CD14-positive monocyte (primary cell): ENCODE data around the gene SLC38A3. TPM values are rescaled to one million over a fixed set of nuclear protein-coding genes. Genes with fewer than 3 reads are reported as not detected.
"Not testable (repeated sequence)": the region's sequence is repeated elsewhere in the genome, so short reads cannot be mapped to it uniquely, and the experiment has no call there.

Source experiments
- DNase-seq, 3 donors: peaks; one replicate each; pipeline ENCODE4 v3.0.0-alpha.2; 2011 to 2022
- H2AFZ ChIP-seq: 2 replicates; pipeline ENCODE4 v1.6.0; 2012; ENCODE audit warnings: mild to moderate bottlenecking, low read depth, low read length, inconsistent platforms; ENCODE audit not compliant: insufficient read depth, poor library complexity, severe bottlenecking
- H3K27ac ChIP-seq, 2 donors: 1 replicate in 1 of 2; 2 replicates in 1 of 2; pipeline ENCODE4 v1.5.1; 2012 to 2013; ENCODE audit warnings: low read length in 2 of 2, control low read depth in 1 of 2, inconsistent platforms in 1 of 2, low read depth in 1 of 2, mild to moderate bottlenecking in 1 of 2
- H3K27me3 ChIP-seq, 2 donors: one replicate each; pipeline versions ENCODE4 v1.6.0 to v1.6.1; 2011 to 2013; ENCODE audit warnings: low read length in 2 of 2; ENCODE audit not compliant: control insufficient read depth in 2 of 2, insufficient read depth in 2 of 2
- H3K36me3 ChIP-seq, 2 donors: replicated peaks in 1 of 2; 1 replicate in 1 of 2; 2 replicates in 1 of 2; pipeline versions ENCODE4 v1.5.1 to v1.6.1; 2012 to 2013; ENCODE audit warnings: low read length in 2 of 2, control low read depth in 1 of 2, inconsistent platforms in 1 of 2, mild to moderate bottlenecking in 1 of 2; ENCODE audit not compliant: insufficient read depth in 2 of 2, control insufficient read depth in 1 of 2
- H3K4me1 ChIP-seq, 2 donors: 1 replicate in 1 of 2; 2 replicates in 1 of 2; pipeline versions ENCODE4 v1.5.1 to v1.6.1; 2012 to 2013; ENCODE audit warnings: low read length in 2 of 2, control low read depth in 1 of 2, inconsistent platforms in 1 of 2, mild to moderate bottlenecking in 1 of 2, moderate library complexity in 1 of 2; ENCODE audit not compliant: insufficient read depth in 2 of 2, control insufficient read depth in 1 of 2
- H3K4me2 ChIP-seq: replicated peaks from 2 replicates; pipeline ENCODE3; 2012; ENCODE audit warnings: low read length, moderate library complexity, mild to moderate bottlenecking; ENCODE audit not compliant: poor library complexity, severe bottlenecking; ENCODE audit errors: extremely low read depth
- H3K4me3 ChIP-seq, 3 experiments: fragments of 200-600 bp in 1 of 3; sonication (generic) in 1 of 3; replicated peaks in 1 of 3; 1 replicate in 2 of 3; 2 replicates in 1 of 3; pipeline ENCODE4 v1.5.1; 2011 to 2013; ENCODE audit warnings: low read length in 3 of 3, mild to moderate bottlenecking in 3 of 3, control low read depth in 2 of 3, low read depth in 2 of 3, inconsistent platforms in 1 of 3, moderate library complexity in 1 of 3
- H3K79me2 ChIP-seq: 2 replicates; pipeline ENCODE4 v1.6.0; 2012; ENCODE audit warnings: mild to moderate bottlenecking, control low read depth, inconsistent platforms, low read length, moderate library complexity; ENCODE audit not compliant: insufficient read depth
- H3K9ac ChIP-seq: 2 replicates; pipeline ENCODE4 v1.6.0; 2017; ENCODE audit warnings: low read length, mild to moderate bottlenecking; ENCODE audit not compliant: insufficient read depth, poor library complexity, severe bottlenecking
- H3K9me3 ChIP-seq, 2 donors: replicated peaks in 1 of 2; 1 replicate in 1 of 2; 2 replicates in 1 of 2; pipeline versions ENCODE4 v1.5.1 to v1.6.1; 2012 to 2013; ENCODE audit warnings: low read length in 2 of 2, control low read depth in 1 of 2; ENCODE audit not compliant: control insufficient read depth in 1 of 2, insufficient read depth in 1 of 2
- H4K20me1 ChIP-seq: 2 replicates; pipeline ENCODE4 v1.6.0; 2012; ENCODE audit warnings: mild to moderate bottlenecking, low read length, control low read depth, moderate library complexity; ENCODE audit not compliant: insufficient read depth
- H3K27ac Mint-ChIP-seq, 7 donors: one replicate each; pipeline ENCODE4 v1.8.0; 2020; ENCODE audit warnings: mild to moderate bottlenecking in 7 of 7, mixed read lengths in 7 of 7, moderate library complexity in 6 of 7, inconsistent platforms in 2 of 7
- H3K27me3 Mint-ChIP-seq, 3 donors: one replicate each; pipeline ENCODE4 v1.8.0; 2021 to 2022; ENCODE audit warnings: low read depth in 3 of 3, mild to moderate bottlenecking in 3 of 3, mixed read lengths in 3 of 3, moderate library complexity in 3 of 3, inconsistent platforms in 1 of 3
- H3K36me3 Mint-ChIP-seq, 2 donors: one replicate each; pipeline ENCODE4 v1.8.0; 2020; ENCODE audit warnings: mixed read lengths in 2 of 2, inconsistent platforms in 1 of 2, mild to moderate bottlenecking in 1 of 2
- H3K4me1 Mint-ChIP-seq: one replicate; pipeline ENCODE4 v1.8.0; 2020; ENCODE audit warnings: mild to moderate bottlenecking, mixed read lengths
- H3K4me3 Mint-ChIP-seq, 2 donors: one replicate each; pipeline ENCODE4 v1.8.0; 2020; ENCODE audit warnings: mild to moderate bottlenecking in 2 of 2, mixed read lengths in 2 of 2, moderate library complexity in 1 of 2
- H3K9me3 Mint-ChIP-seq, 7 donors: one replicate each; pipeline ENCODE4 v1.8.0; 2020 to 2022; ENCODE audit warnings: mixed read lengths in 7 of 7, mild to moderate bottlenecking in 6 of 7, moderate library complexity in 6 of 7, inconsistent platforms in 2 of 7
- CTCF ChIP-seq: fragments of 200-600 bp; IDR thresholded peaks from one replicate; pipeline ENCODE4 v1.8.0; 2022; ENCODE audit warnings: antibody characterized with exemption, mild to moderate bottlenecking
- WGBS: methylation state at CpG from one replicate; pipeline ENCODE4 v1.1.5; 2013; ENCODE audit warnings: missing lambda C conversion rate; ENCODE audit not compliant: insufficient coverage; 5-methylcytosine and 5-hydroxymethylcytosine counted together
- intact Hi-C, 2 donors: fragments of 100-400 bp; cut with micrococcal nuclease; formaldehyde crosslinking; loops; one replicate each; pipeline versions ENCODE4 v1.15.0 to v1.15.1; 2023
- polyA plus RNA-seq, 3 donors: library from polyadenylated mRNA; depleted of rRNA in 1 of 3; unstranded in 2 of 3; stranded (reverse) in 1 of 3; fragments of 300-500 nt in 2 of 3; fragments of >200 nt in 1 of 3; fragmentation: Illumina TruSeq in 2 of 3; gene quantifications; 1 replicate in 2 of 3; 2 replicates in 1 of 3; pipeline ENCODE4 v1.2.3, GENCODE V29; 2012 to 2021

SLC38A3 gene
- polyA plus RNA-seq, 3 donors, result not detected

- Histone ChIP-seq H3K27ac (peak overlapping the region; percentile 98 to 100), H3K79me2 (peaks cover 100% of the 10 kb centered on the region), H3K4me1 (peaks cover 99 to 100% of the 10 kb centered on the region in 2 donors), H4K20me1 (peaks cover 92% of the 10 kb centered on the region), H3K4me2 (peak overlapping the region; percentile 77), H3K36me3 (peaks cover 37 to 39% of the 10 kb centered on the region in 2 donors), H2AFZ (no peak overlapping the region), H3K27me3 (no peaks in the 10 kb centered on the region), H3K9me3 (no peaks in the 10 kb centered on the region), H3K4me3 (peak overlapping the region in 2 of 3 experiments; percentile 38 to 73), H3K9ac (peak overlapping the region; percentile 97)
- Mint-ChIP-seq H3K27me3 (peaks cover 0 to 3% (median 0%) of the 10 kb centered on the region in 3 donors), H3K4me1 (peaks cover 98% of the 10 kb centered on the region), H3K36me3 (peaks cover 38 to 80% of the 10 kb centered on the region in 2 donors), H3K9me3 (peaks cover 0 to 2% (median 0%) of the 10 kb centered on the region in 7 donors), H3K27ac (peak overlapping the region; percentile 96 to 98 (median 98)), H3K4me3 (peak overlapping the region; percentile 70 to 84)
- DNase-seq, result no peak
- intact Hi-C loops, result loop anchor here in 1 of 2 donors (1.0 kb wide), 1 partner anchor 9 kb away; no protein-coding TSS in a partner anchor
- no peak for TF ChIP-seq CTCF
- 84% methylated on average over 4 of the region's 4 CpGs for WGBS
Observed at GRCh38 chr3:50243543-50243895, 38.4 kb downstream of the SLC38A3 start.

GRCh38 chr3:50244813-50245212 is 39.7 kb downstream of the SLC38A3 start:
- H3K27me3 Mint-ChIP-seq, H3K27me3 ChIP-seq, H2AFZ ChIP-seq, H3K9me3 Mint-ChIP-seq, H3K9me3 ChIP-seq: not testable (repeated sequence)
- Histone ChIP-seq H4K20me1 (peaks cover 92% of the 10 kb centered on the region), H3K4me2 (peak overlapping the region; percentile 77), H3K4me3 (peak overlapping the region in 1 of 3 experiments; percentile 73), H3K9ac (peak overlapping the region; percentile 97), H3K79me2 (peaks cover 100% of the 10 kb centered on the region), H3K27ac (peak overlapping the region; percentile 98 to 100), H3K4me1 (peaks cover 99 to 100% of the 10 kb centered on the region in 2 donors), H3K36me3 (peaks cover 38 to 41% of the 10 kb centered on the region in 2 donors)
- peak overlapping the region; percentile 69 to 74 for H3K4me3 Mint-ChIP-seq
- intact Hi-C loops, result loop anchor here in 1 of 2 donors (1.0 kb wide), 1 partner anchor 14 kb away; no protein-coding TSS in a partner anchor
- H3K4me1 Mint-ChIP-seq, result peaks cover 91% of the 10 kb centered on the region
- H3K27ac Mint-ChIP-seq, result peak overlapping the region; percentile 96 to 98 (median 98)
- H3K36me3 Mint-ChIP-seq, result peaks cover 32 to 78% of the 10 kb centered on the region in 2 donors
- DNase-seq, result peak in 2 of 3 donors; percentile 51 to 57
- WGBS, result no CpG with 5 or more reads among the region's 6 CpGs
